Activated naive CD8-positive, alpha-beta T cell treated with anti-CD3 and anti-CD28 coated beads, Interleukin-2, amount 50 U/mL, for 24 hours (primary cell): ENCODE data around the gene CPA3.
A peak's percentile ranks its signal among the peaks of the same experiment; 100 is the strongest.

Source experiments
- ATAC-seq: fragments of 150-1000 bp; cut with Tn5 transposase; one replicate; pipeline ENCODE4 v1.10.0; 2021
- DNase-seq: peaks from one replicate; pipeline ENCODE4 v3.0.0; 2021
- H3K27ac Mint-ChIP-seq: one replicate; pipeline ENCODE4 v1.8.0; 2021; ENCODE audit warnings: mild to moderate bottlenecking, mixed read lengths
- H3K27me3 Mint-ChIP-seq: one replicate; pipeline ENCODE4 v1.8.0; 2021; ENCODE audit warnings: mixed read lengths
- H3K36me3 Mint-ChIP-seq: one replicate; pipeline ENCODE4 v1.8.0; 2021; ENCODE audit warnings: low read depth, mixed read lengths
- H3K4me1 Mint-ChIP-seq: one replicate; pipeline ENCODE4 v1.8.0; 2021; ENCODE audit warnings: mixed read lengths
- H3K4me3 Mint-ChIP-seq: one replicate; pipeline ENCODE4 v1.8.0; 2021; ENCODE audit warnings: mild to moderate bottlenecking, moderate library complexity, mixed read lengths
- H3K9me3 Mint-ChIP-seq: one replicate; pipeline ENCODE4 v1.8.0; 2021; ENCODE audit warnings: mixed read lengths

Gene CPA3

DNA sequence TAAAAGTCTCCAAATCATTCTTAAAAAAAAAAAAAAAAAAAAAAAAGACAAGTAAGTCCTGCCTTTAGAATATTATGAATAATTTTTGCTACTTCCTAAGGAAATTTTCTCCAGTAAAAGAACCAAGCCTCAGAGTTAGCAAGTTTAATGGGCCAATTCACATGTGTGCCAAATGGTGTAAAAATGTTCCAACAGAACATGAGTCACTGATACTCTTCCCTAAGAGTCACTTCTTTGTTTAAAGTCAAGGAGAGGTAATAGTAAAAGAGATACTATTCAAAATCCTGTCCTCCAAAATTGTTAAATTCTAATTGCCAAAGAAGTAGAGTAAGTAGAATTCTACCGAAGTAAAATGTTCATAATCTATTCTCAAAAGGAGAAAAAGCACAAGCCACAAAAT lies 17.7 kb upstream of the CPA3 start:
- no peak overlapping the region for H3K27ac Mint-ChIP-seq
- no peaks in the 10 kb centered on the region for H3K4me1 Mint-ChIP-seq
- DNase-seq (no peak), ATAC-seq (no peak)
- H3K27me3 Mint-ChIP-seq = peaks cover 2% of the 10 kb centered on the region
- no peaks in the 10 kb centered on the region for H3K36me3 Mint-ChIP-seq
- H3K9me3 Mint-ChIP-seq = no peaks in the 10 kb centered on the region
- H3K4me3 Mint-ChIP-seq = no peak overlapping the region

- H3K27ac Mint-ChIP-seq = no peak overlapping the region
- no peak for ATAC-seq
- H3K4me3 Mint-ChIP-seq = no peak overlapping the region
- no peaks in the 10 kb centered on the region for H3K36me3 Mint-ChIP-seq
- DNase-seq = no peak
- H3K27me3 Mint-ChIP-seq = peaks cover 2% of the 10 kb centered on the region
- no peaks in the 10 kb centered on the region for H3K4me1 Mint-ChIP-seq
- H3K9me3 Mint-ChIP-seq = no peaks in the 10 kb centered on the region
Observed at GRCh38 chr3:148848410-148848809, 16.7 kb upstream of the CPA3 start.

DNA sequence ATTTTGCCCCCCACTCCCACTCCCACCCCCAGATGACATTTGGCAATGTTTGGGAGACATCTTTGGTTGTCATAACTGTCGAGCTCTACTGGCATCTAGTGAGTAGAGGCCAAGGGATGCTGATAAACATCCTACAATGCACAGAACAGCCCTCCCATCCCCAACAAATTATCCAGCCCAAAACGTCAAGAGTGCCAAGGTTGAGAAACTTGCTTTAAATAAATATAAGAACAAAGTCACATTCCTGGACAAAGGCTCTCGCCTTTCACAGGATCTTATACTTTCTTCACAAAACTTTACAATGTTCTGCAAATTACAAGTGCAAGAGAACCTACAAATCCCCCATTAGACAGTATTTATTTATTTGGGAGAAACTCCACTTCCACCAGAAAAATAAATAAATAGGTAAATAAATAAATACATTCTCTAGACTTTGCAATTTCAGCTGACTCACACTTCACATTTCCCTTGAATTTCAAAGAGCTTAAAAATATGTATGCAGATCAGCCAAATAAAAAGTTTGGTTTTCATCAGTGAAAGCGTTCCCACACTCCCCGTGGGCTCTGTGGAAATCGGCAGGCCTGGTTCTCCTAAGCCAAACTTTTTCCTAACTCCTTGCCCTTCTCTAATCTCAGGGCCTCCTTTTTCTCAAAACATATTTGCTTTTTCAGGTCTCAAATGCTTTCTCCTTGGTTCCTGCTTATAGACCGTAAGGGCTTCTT lies 12.7 kb upstream of the CPA3 start:
- no peak overlapping the region for H3K4me3 Mint-ChIP-seq
- H3K27me3 Mint-ChIP-seq = no peaks in the 10 kb centered on the region
- H3K4me1 Mint-ChIP-seq = no peaks in the 10 kb centered on the region
- H3K36me3 Mint-ChIP-seq = no peaks in the 10 kb centered on the region
- no peaks in the 10 kb centered on the region for H3K9me3 Mint-ChIP-seq
- DNase-seq = no peak
- ATAC-seq = no peak
- H3K27ac Mint-ChIP-seq = no peak overlapping the region

- no peak overlapping the region for H3K4me3 Mint-ChIP-seq
- no peaks in the 10 kb centered on the region for H3K9me3 Mint-ChIP-seq
- DNase-seq (no peak), ATAC-seq (no peak)
- H3K27me3 Mint-ChIP-seq = no peaks in the 10 kb centered on the region
- no peaks in the 10 kb centered on the region for H3K4me1 Mint-ChIP-seq
- no peaks in the 10 kb centered on the region for H3K36me3 Mint-ChIP-seq
- no peak overlapping the region for H3K27ac Mint-ChIP-seq
Observed at GRCh38 chr3:148853076-148853475, 12.0 kb upstream of the CPA3 start.

GRCh38 chr3:148854061-148854460 lies 11.0 kb upstream of the CPA3 start:
- ATAC-seq = no peak
- Mint-ChIP-seq H3K9me3 (no peaks in the 10 kb centered on the region), H3K4me3 (no peak overlapping the region), H3K27ac (no peak overlapping the region), H3K27me3 (no peaks in the 10 kb centered on the region), H3K4me1 (no peaks in the 10 kb centered on the region), H3K36me3 (no peaks in the 10 kb centered on the region)
- DNase-seq = no peak

DNA sequence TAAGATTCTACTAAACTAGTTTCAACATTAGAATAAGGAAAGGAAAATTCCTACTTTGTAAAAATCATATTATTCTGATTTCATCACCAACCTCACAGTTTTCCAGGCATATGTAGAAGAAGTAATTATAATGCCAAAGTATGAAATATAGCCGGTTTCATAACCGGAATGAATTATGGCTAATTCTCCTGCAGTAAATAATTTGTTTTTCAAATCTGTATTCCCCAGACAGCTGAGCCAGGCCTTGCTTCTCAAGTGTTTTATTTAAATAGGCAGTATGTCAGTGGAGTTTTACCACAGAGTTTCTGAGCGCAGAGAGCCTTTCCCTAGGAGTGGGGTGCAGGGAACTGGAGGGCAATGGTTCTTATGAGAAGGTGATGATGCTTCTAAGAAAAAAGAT lies 8.7 kb upstream of the CPA3 start:
- H3K9me3 Mint-ChIP-seq = no peaks in the 10 kb centered on the region
- H3K36me3 Mint-ChIP-seq = no peaks in the 10 kb centered on the region
- H3K27me3 Mint-ChIP-seq = peaks cover 7% of the 10 kb centered on the region
- no peak for ATAC-seq
- H3K4me3 Mint-ChIP-seq = no peak overlapping the region
- no peak overlapping the region for H3K27ac Mint-ChIP-seq
- no peaks in the 10 kb centered on the region for H3K4me1 Mint-ChIP-seq
- no peak for DNase-seq

DNA sequence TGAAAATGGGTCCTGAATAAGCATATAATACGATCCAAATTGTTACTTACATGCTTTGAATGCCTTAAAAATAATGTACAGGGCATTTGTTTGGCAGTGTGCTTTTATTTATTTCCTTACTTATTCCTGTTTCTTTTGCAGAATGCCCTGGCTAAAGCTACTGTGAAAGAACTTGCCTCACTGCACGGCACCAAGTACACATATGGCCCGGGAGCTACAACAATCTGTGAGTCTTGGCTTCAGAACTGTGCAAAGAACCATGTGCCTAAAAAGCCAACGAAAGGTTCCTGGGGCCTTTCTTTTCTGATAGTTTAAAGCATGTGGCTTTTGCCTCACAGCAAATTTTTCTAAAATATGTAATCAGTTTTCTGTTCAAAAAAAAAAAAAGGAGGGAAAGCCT lies 7.8 kb upstream of the CPA3 start:
- Mint-ChIP-seq H3K27ac (no peak overlapping the region), H3K4me1 (no peaks in the 10 kb centered on the region), H3K4me3 (no peak overlapping the region), H3K9me3 (no peaks in the 10 kb centered on the region), H3K27me3 (peaks cover 11% of the 10 kb centered on the region), H3K36me3 (no peaks in the 10 kb centered on the region)
- ATAC-seq (no peak), DNase-seq (no peak)

GRCh38 chr3:148861277-148861869 lies 3.7 kb upstream of the CPA3 start:
- ATAC-seq (peak; percentile 49), DNase-seq (no peak)
- peaks cover 14% of the 10 kb centered on the region for H3K27me3 Mint-ChIP-seq

GRCh38 chr3:148863297-148863696 lies 1.8 kb upstream of the CPA3 start:
- peaks cover 14% of the 10 kb centered on the region for H3K27me3 Mint-ChIP-seq
- ATAC-seq = no peak
- H3K4me3 Mint-ChIP-seq = no peak overlapping the region
- H3K4me1 Mint-ChIP-seq = no peaks in the 10 kb centered on the region
- no peaks in the 10 kb centered on the region for H3K9me3 Mint-ChIP-seq
- no peak overlapping the region for H3K27ac Mint-ChIP-seq
- no peak for DNase-seq
- H3K36me3 Mint-ChIP-seq = no peaks in the 10 kb centered on the region

More at GRCh38 chr3:148861277-148861869, 3.7 kb upstream of the CPA3 start:
- Mint-ChIP-seq H3K36me3 (no peaks in the 10 kb centered on the region), H3K4me3 (no peak overlapping the region), H3K9me3 (no peaks in the 10 kb centered on the region), H3K27ac (no peak overlapping the region), H3K4me1 (no peaks in the 10 kb centered on the region)

- DNase-seq (no peak), ATAC-seq (no peak)
- H3K4me3 Mint-ChIP-seq = no peak overlapping the region
- no peaks in the 10 kb centered on the region for H3K9me3 Mint-ChIP-seq
- H3K36me3 Mint-ChIP-seq = no peaks in the 10 kb centered on the region
- no peaks in the 10 kb centered on the region for H3K4me1 Mint-ChIP-seq
- H3K27me3 Mint-ChIP-seq = peaks cover 14% of the 10 kb centered on the region
- no peak overlapping the region for H3K27ac Mint-ChIP-seq
Observed at GRCh38 chr3:148863814-148864213, 1.3 kb upstream of the CPA3 start.

DNA sequence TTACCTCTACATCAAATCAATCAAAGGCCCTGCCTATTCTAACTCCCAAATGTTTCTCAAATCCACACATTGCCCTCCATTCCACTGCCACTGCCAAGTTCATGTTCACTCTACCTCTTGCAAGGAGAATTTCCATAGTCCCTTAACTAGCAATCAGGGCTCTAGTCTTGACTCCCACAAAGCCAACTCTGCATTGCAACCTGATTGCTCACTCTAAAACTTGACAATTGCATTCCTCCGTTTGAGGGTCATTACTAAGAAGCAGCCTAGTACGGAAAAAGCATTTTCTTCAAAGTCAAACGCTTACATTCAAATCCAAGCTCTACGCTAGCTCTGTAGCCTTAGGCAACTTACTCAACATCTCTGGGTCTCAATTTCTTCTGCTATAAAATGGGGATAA lies 1.2 kb downstream of the CPA3 start:
- H3K4me3 Mint-ChIP-seq = no peak overlapping the region
- no peak overlapping the region for H3K27ac Mint-ChIP-seq
- H3K4me1 Mint-ChIP-seq = no peaks in the 10 kb centered on the region
- peaks cover 8% of the 10 kb centered on the region for H3K27me3 Mint-ChIP-seq
- DNase-seq (no peak), ATAC-seq (no peak)
- no peaks in the 10 kb centered on the region for H3K36me3 Mint-ChIP-seq
- H3K9me3 Mint-ChIP-seq = no peaks in the 10 kb centered on the region

GRCh38 chr3:148873270-148873927 lies 8.3 kb downstream of the CPA3 start:
- no peak overlapping the region for H3K27ac Mint-ChIP-seq
- no peak for DNase-seq
- peaks cover 5% of the 10 kb centered on the region for H3K27me3 Mint-ChIP-seq
- ATAC-seq = no peak
- H3K9me3 Mint-ChIP-seq = no peaks in the 10 kb centered on the region
- H3K4me3 Mint-ChIP-seq = no peak overlapping the region
- no peaks in the 10 kb centered on the region for H3K4me1 Mint-ChIP-seq
- no peaks in the 10 kb centered on the region for H3K36me3 Mint-ChIP-seq

GRCh38 chr3:148873977-148874376 lies 8.9 kb downstream of the CPA3 start:
- Mint-ChIP-seq H3K27ac (no peak overlapping the region), H3K9me3 (no peaks in the 10 kb centered on the region), H3K36me3 (no peaks in the 10 kb centered on the region), H3K27me3 (peaks cover 5% of the 10 kb centered on the region), H3K4me1 (no peaks in the 10 kb centered on the region), H3K4me3 (no peak overlapping the region)
- no peak for ATAC-seq
- DNase-seq = no peak

DNA sequence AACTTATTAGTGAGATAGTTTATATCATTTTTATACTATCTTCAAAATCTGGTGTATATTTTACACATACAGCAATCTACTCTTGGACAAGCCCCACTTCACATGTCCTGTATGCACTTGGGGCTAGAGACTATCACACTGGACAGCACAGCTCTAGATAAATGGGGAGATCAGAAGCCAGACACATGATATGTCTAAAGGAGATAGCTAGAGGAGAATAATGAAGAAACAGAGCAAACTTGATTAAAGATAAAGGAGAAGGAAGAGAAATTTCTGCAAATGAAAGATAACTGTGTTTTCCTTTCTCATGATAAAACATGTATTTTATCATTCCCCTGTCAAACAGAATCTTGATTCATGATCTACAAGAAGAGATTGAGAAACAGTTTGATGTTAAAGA lies 13.0 kb downstream of the CPA3 start:
- no peak for ATAC-seq
- Mint-ChIP-seq H3K27me3 (peaks cover 7% of the 10 kb centered on the region), H3K9me3 (no peaks in the 10 kb centered on the region), H3K36me3 (no peaks in the 10 kb centered on the region), H3K27ac (no peak overlapping the region), H3K4me1 (no peaks in the 10 kb centered on the region), H3K4me3 (no peak overlapping the region)
- no peak for DNase-seq

DNA sequence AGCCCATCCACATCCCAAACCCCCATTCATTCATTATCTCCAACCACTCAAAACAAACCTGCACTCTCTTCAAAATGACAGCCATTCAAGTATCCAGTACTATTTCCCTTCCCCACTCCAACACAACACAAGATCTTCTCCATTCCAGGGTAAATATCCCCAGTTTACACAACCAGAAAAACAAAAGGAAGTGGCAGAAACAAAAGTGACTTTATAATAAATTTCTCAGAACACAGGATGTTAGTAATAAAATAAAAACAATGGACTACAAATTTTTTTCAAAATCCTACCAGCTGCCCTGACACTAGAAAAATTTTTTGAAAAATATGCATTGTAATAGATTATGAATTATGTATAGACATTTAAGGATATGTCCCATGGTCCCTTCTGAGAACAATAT lies 14.2 kb downstream of the CPA3 start:
- Mint-ChIP-seq H3K27me3 (peaks cover 7% of the 10 kb centered on the region), H3K27ac (no peak overlapping the region), H3K4me3 (no peak overlapping the region), H3K9me3 (no peaks in the 10 kb centered on the region), H3K4me1 (no peaks in the 10 kb centered on the region), H3K36me3 (no peaks in the 10 kb centered on the region)
- no peak for DNase-seq
- ATAC-seq = no peak
